Ascending aorta (tissue), 2 donors: ENCODE results near the gene ZNF443. TPM values are rescaled to one million over a fixed set of nuclear protein-coding genes. Genes with fewer than 3 reads are reported as not detected.

ENCODE experiments used
- DNase-seq, 2 donors: peaks; one replicate each; pipeline ENCODE4 v3.0.0-alpha.2; 2019; ENCODE audit warnings: low spot score in 2 of 2
- H3K27ac ChIP-seq, 2 donors: fragments of 200-600 bp; sonication (generic); one replicate each; pipeline ENCODE4 v1.5.1; 2016 to 2017; ENCODE audit warnings: mild to moderate bottlenecking in 1 of 2
- H3K27me3 ChIP-seq: fragments of 200-600 bp; sonication (generic); one replicate; pipeline ENCODE4 v1.5.1; 2017
- H3K36me3 ChIP-seq, 2 donors: fragments of 200-600 bp; sonication (generic); one replicate each; pipeline ENCODE4 v1.5.1; 2016
- H3K4me1 ChIP-seq, 2 donors: fragments of 200-600 bp; sonication (generic); one replicate each; pipeline ENCODE4 v1.5.1; 2016 to 2017; ENCODE audit warnings: mild to moderate bottlenecking in 1 of 2
- H3K4me3 ChIP-seq, 2 donors: fragments of 200-600 bp; sonication (generic); one replicate each; pipeline ENCODE4 v1.5.1; 2016 to 2017; ENCODE audit warnings: mild to moderate bottlenecking in 1 of 2
- H3K9me3 ChIP-seq, 2 donors: fragments of 200-600 bp; sonication (generic); one replicate each; pipeline ENCODE4 v1.5.1; 2016
- intact Hi-C: fragments of 100-400 bp; cut with DNase I; formaldehyde crosslinking; loops from one replicate; pipeline ENCODE4 v1.15.1; 2023
- total RNA-seq: library from RNA; depleted of rRNA; stranded (reverse); fragments of >200 nt; gene quantifications from one replicate; pipeline ENCODE4 v1.1.0, GENCODE V29; 2016
- TF ChIP-seq, protein P1 (sequence below), 3 experiments: fragments of 200-600 bp in 2 of 3; fragments of 450-650 bp in 1 of 3; sonication (generic) in 2 of 3; IDR thresholded peaks; one replicate each; pipeline ENCODE4 v1.5.1; 2016 to 2019; ENCODE audit warnings: antibody characterized with exemption in 3 of 3, mild to moderate bottlenecking in 1 of 3, moderate library complexity in 1 of 3

Gene ZNF443
- total RNA-seq, 1 donor from 2014 or later: 4.0 TPM

DNA sequence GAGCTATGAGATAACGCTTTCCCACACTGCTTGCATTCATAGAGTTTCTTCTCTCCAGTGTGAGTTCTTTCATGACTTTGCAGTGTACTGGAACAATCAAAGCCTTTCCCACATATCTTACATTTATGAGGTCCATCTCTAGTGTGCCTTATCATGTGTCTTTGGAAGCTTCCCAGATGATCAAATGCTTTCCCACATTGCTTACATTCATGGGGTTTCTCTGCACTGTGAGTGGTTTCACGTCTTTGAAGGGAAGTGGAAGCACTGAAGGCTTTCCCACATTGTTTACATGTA, 60.4 kb downstream of the ZNF443 start:
- DNase-seq: no peak
- H3K4me1 ChIP-seq: no peaks in the 10 kb centered on the region
- H3K27me3 ChIP-seq: no peaks in the 10 kb centered on the region
- H3K36me3 ChIP-seq: peaks cover 23 to 51% of the 10 kb centered on the region in 2 donors
- H3K9me3 ChIP-seq: peaks cover 13 to 56% of the 10 kb centered on the region in 2 donors
- no peak overlapping the region for H3K4me3 ChIP-seq
- TF ChIP-seq, protein P1, sequence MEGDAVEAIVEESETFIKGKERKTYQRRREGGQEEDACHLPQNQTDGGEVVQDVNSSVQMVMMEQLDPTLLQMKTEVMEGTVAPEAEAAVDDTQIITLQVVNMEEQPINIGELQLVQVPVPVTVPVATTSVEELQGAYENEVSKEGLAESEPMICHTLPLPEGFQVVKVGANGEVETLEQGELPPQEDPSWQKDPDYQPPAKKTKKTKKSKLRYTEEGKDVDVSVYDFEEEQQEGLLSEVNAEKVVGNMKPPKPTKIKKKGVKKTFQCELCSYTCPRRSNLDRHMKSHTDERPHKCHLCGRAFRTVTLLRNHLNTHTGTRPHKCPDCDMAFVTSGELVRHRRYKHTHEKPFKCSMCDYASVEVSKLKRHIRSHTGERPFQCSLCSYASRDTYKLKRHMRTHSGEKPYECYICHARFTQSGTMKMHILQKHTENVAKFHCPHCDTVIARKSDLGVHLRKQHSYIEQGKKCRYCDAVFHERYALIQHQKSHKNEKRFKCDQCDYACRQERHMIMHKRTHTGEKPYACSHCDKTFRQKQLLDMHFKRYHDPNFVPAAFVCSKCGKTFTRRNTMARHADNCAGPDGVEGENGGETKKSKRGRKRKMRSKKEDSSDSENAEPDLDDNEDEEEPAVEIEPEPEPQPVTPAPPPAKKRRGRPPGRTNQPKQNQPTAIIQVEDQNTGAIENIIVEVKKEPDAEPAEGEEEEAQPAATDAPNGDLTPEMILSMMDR (IDR thresholded peaks at IDR 0.05): no peak
- no peak overlapping the region for H3K27ac ChIP-seq
- intact Hi-C loops: no loop called here

DNA sequence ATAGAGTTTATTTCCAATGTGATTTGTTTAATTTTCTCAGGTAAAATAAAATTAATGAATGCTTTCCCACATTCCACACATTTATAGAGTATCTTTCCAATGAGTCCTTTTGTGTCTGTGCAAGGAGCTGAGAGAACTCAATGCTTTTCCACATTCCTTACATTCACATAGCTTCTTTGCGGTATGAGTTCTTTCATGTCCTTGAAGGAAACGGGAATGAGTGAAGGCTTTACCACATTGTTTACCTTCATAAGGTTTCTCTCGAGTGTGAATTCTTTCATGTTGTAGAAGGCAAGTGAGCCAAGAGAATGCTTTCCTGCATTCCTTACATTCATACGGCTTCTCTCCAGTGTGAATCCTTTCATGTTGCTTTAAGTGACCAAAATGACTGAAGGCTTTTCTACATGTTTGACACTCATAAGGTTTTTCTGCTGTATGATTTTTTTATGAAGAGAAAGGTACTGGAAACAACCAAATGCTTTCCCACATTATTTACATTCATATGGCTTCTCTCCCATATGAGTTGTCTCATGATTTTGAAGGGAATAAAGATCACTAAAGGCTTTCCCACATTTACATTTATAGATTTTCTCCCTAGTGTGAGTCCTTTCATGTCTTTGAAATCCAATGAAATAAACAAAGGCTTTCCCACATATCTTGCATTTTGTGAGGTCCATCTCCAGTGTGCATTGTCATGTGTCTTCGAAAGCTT, 60.9 kb downstream of the ZNF443 start:
- no peaks in the 10 kb centered on the region for H3K27me3 ChIP-seq
- peaks cover 13 to 56% of the 10 kb centered on the region in 2 donors for H3K9me3 ChIP-seq
- H3K36me3 ChIP-seq: peaks cover 23 to 51% of the 10 kb centered on the region in 2 donors
- no peak overlapping the region for H3K4me3 ChIP-seq
- DNase-seq: no peak
- H3K4me1 ChIP-seq: no peaks in the 10 kb centered on the region
- intact Hi-C loops: no loop called here
- TF ChIP-seq, protein P1 (IDR thresholded peaks at IDR 0.05): no peak
- H3K27ac ChIP-seq: no peak overlapping the region

Other genes with a start within 250 kb of the ZNF443 start
- 10.4 TPM for gene ZNF44, start 146.1 kb downstream of the ZNF443 start, total RNA-seq
- not detected for gene ZNF563, start 107.4 kb downstream of the ZNF443 start, total RNA-seq
- gene ZNF442, start 75.3 kb downstream of the ZNF443 start, total RNA-seq: 0.21 TPM
- 3.1 TPM for gene ZNF799, start 39.8 kb downstream of the ZNF443 start, total RNA-seq
- gene ZNF709, start 43.8 kb upstream of the ZNF443 start, total RNA-seq: 3.4 TPM
- 2.6 TPM for gene ZNF564, start 110.5 kb upstream of the ZNF443 start, total RNA-seq
- gene ZNF490, start 169.8 kb upstream of the ZNF443 start, total RNA-seq: 27.8 TPM
- 6.9 TPM for gene ZNF791, start 169.9 kb upstream of the ZNF443 start, total RNA-seq
- 36.3 TPM for gene MAN2B1, start 225.7 kb upstream of the ZNF443 start, total RNA-seq
- 12.0 TPM for gene WDR83, start 225.8 kb upstream of the ZNF443 start, total RNA-seq
- 160 TPM for gene DHPS, start 240.9 kb upstream of the ZNF443 start, total RNA-seq
- not detected for gene GNG14, start 247.0 kb upstream of the ZNF443 start, total RNA-seq